Activated B cell treated with CpG ODN at 0.5 μM for 24 hours (primary cell): ENCODE results near the gene C1QTNF1. TPM values are rescaled to one million over a fixed set of nuclear protein-coding genes. Genes with fewer than 3 reads are reported as not detected.

ENCODE experiments used
- ATAC-seq: fragments of 200-7000 bp; cut with Tn5 transposase; one replicate; pipeline ENCODE4 v1.10.0; 2021; ENCODE audit warnings: low read depth, mild to moderate bottlenecking, moderate library complexity
- CTCF ChIA-PET: fragments of 350-600 bp; sonication (Branson Sonifier 250); formaldehyde crosslinking; loops from one replicate; lab custom pipeline; 2021; ENCODE audit warnings: antibody characterized with exemption; lab: Charles Lee
- POLR2A ChIA-PET: fragments of 350-600 bp; sonication (Branson Sonifier 250); formaldehyde crosslinking; loops from one replicate; lab custom pipeline; 2021; ENCODE audit warnings: antibody characterized with exemption; lab: Charles Lee
- DNase-seq: peaks from one replicate; pipeline ENCODE4 v3.0.0; 2022
- H3K27ac Mint-ChIP-seq: one replicate; pipeline ENCODE4 v1.8.0; 2020; ENCODE audit warnings: mixed read lengths
- H3K27me3 Mint-ChIP-seq: one replicate; pipeline ENCODE4 v1.8.0; 2021; ENCODE audit warnings: mixed read lengths
- H3K36me3 Mint-ChIP-seq: one replicate; pipeline ENCODE4 v1.8.0; 2021; ENCODE audit warnings: low read depth, mixed read lengths
- H3K4me1 Mint-ChIP-seq: one replicate; pipeline ENCODE4 v1.8.0; 2021; ENCODE audit warnings: mixed read lengths
- H3K4me3 Mint-ChIP-seq: one replicate; pipeline ENCODE4 v1.8.0; 2020; ENCODE audit warnings: mild to moderate bottlenecking, mixed read lengths
- H3K9me3 Mint-ChIP-seq: one replicate; pipeline ENCODE4 v1.8.0; 2020; ENCODE audit warnings: mixed read lengths
- CTCF ChIP-seq: fragments of 200-600 bp; IDR thresholded peaks from one replicate; pipeline ENCODE4 v1.8.0; 2022; ENCODE audit warnings: antibody characterized with exemption, mild to moderate bottlenecking
- intact Hi-C: fragments of 100-400 bp; cut with micrococcal nuclease; formaldehyde crosslinking; loops from one replicate; pipeline ENCODE4 v1.15.1; 2024
- total RNA-seq: library from RNA; stranded (reverse); gene quantifications from 2 replicates; pipeline ENCODE4 v1.2.3, GENCODE V29; 2022

Gene C1QTNF1
- total RNA-seq, 1 donor from 2014 or later = not detected

GRCh38 chr17:79048826-79049755 is 25.1 kb downstream of the C1QTNF1 start:
- Mint-ChIP-seq H3K36me3 (no peaks in the 10 kb centered on the region), H3K4me3 (no peak overlapping the region), H3K4me1 (no peaks in the 10 kb centered on the region), H3K27me3 (peaks cover 34% of the 10 kb centered on the region), H3K9me3 (peaks cover 7% of the 10 kb centered on the region), H3K27ac (no peak overlapping the region)
- no peak for ATAC-seq
- DNase-seq = no peak
- POLR2A ChIA-PET = no interaction called here
- no peak for TF ChIP-seq CTCF
- CTCF ChIA-PET = interaction anchor here (1.1 to 1.4 kb wide), 2 partner anchors 35 to 344 kb away, joined by 3 to 4 read pairs; no protein-coding TSS in a partner anchor
- intact Hi-C loops = no loop called here

GRCh38 chr17:79049821-79050220 is 25.9 kb downstream of the C1QTNF1 start:
- DNase-seq = no peak
- TF ChIP-seq CTCF = no peak
- no peak overlapping the region for H3K4me3 Mint-ChIP-seq
- intact Hi-C loops = no loop called here
- no peaks in the 10 kb centered on the region for H3K36me3 Mint-ChIP-seq
- no peak for ATAC-seq
- ChIA-PET CTCF (interaction anchor here (1.1 kb wide), 1 partner anchor 36 kb away, joined by 3 read pairs; no protein-coding TSS in a partner anchor), POLR2A (no interaction called here)
- H3K9me3 Mint-ChIP-seq = peaks cover 10% of the 10 kb centered on the region
- H3K4me1 Mint-ChIP-seq = no peaks in the 10 kb centered on the region
- no peak overlapping the region for H3K27ac Mint-ChIP-seq
- H3K27me3 Mint-ChIP-seq = peaks cover 32% of the 10 kb centered on the region

- H3K36me3 Mint-ChIP-seq = no peaks in the 10 kb centered on the region
- H3K27me3 Mint-ChIP-seq = peaks cover 27% of the 10 kb centered on the region
- H3K4me3 Mint-ChIP-seq = no peak overlapping the region
- no peak for TF ChIP-seq CTCF
- H3K9me3 Mint-ChIP-seq = peaks cover 10% of the 10 kb centered on the region
- no peaks in the 10 kb centered on the region for H3K4me1 Mint-ChIP-seq
- ChIA-PET POLR2A (no interaction called here), CTCF (no interaction called here)
- H3K27ac Mint-ChIP-seq = no peak overlapping the region
- ATAC-seq = no peak
- DNase-seq = no peak
- intact Hi-C loops = no loop called here
These were observed 26.6 kb downstream of the C1QTNF1 start for GRCh38 chr17:79050551-79050950.

- no peaks in the 10 kb centered on the region for H3K4me1 Mint-ChIP-seq
- ATAC-seq = no peak
- intact Hi-C loops = no loop called here
These were observed 27.3 kb downstream of the C1QTNF1 start for GRCh38 chr17:79051306-79051705.

More at GRCh38 chr17:79051306-79051705, 27.3 kb downstream of the C1QTNF1 start:
- no peak for TF ChIP-seq CTCF
- ChIA-PET POLR2A (no interaction called here), CTCF (no interaction called here)
- H3K9me3 Mint-ChIP-seq = peaks cover 10% of the 10 kb centered on the region
- H3K27me3 Mint-ChIP-seq = peaks cover 20% of the 10 kb centered on the region
- no peak for DNase-seq
- H3K27ac Mint-ChIP-seq = no peak overlapping the region
- H3K4me3 Mint-ChIP-seq = no peak overlapping the region
- H3K36me3 Mint-ChIP-seq = no peaks in the 10 kb centered on the region
